DOHH2 (cell line): ENCODE results near the gene GGA1.

Experiments
- EZH2phosphoT487 ChIP-seq: fragments of 200-600 bp; sonication (generic); IDR thresholded peaks from 2 replicates; pipeline ENCODE4 v1.6.1; 2017; ENCODE audit warnings: borderline replicate concordance, mild to moderate bottlenecking, antibody characterized with exemption, low read length, moderate library complexity, mixed read lengths
- TF ChIP-seq, protein P1 (sequence below): fragments of 200-600 bp; sonication (generic); IDR thresholded peaks from one replicate; pipeline ENCODE4 v1.5.1; 2014; ENCODE audit warnings: antibody characterized with exemption, mild to moderate bottlenecking, low read depth, low read length; ENCODE audit not compliant: poor library complexity, severe bottlenecking

DNA sequence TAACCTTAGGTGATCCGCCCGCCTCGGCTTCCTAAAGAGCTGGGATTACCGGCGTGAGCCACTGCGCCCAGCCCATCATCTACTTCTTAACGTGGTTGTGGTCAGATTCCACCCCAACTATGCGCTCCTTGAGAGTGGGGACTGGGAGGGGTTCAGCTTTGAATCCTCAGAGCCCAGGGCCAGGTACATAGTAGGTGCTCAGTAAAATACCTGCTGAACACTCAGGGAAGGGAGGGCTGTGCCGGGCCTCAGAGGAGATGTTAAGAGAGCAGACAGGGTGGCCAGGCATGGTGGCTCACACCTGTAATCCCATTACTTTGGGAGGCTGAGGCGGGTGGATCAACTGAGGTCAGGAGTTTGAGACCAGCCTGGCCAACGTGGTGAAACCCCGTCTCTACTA lies 65.6 kb downstream of the GGA1 start:
- TF ChIP-seq, protein P1, sequence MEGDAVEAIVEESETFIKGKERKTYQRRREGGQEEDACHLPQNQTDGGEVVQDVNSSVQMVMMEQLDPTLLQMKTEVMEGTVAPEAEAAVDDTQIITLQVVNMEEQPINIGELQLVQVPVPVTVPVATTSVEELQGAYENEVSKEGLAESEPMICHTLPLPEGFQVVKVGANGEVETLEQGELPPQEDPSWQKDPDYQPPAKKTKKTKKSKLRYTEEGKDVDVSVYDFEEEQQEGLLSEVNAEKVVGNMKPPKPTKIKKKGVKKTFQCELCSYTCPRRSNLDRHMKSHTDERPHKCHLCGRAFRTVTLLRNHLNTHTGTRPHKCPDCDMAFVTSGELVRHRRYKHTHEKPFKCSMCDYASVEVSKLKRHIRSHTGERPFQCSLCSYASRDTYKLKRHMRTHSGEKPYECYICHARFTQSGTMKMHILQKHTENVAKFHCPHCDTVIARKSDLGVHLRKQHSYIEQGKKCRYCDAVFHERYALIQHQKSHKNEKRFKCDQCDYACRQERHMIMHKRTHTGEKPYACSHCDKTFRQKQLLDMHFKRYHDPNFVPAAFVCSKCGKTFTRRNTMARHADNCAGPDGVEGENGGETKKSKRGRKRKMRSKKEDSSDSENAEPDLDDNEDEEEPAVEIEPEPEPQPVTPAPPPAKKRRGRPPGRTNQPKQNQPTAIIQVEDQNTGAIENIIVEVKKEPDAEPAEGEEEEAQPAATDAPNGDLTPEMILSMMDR: no peak
- TF ChIP-seq EZH2phosphoT487: no peak
